ENCODE measurements around the gene ZNF526. TPM values are rescaled to one million over a fixed set of nuclear protein-coding genes. Genes with fewer than 3 reads are reported as not detected.

ZNF526 gene
- total and polyA plus RNA-seq, 10 donors, result 1.9 to 15.0 (median 8.4) TPM

DNA sequence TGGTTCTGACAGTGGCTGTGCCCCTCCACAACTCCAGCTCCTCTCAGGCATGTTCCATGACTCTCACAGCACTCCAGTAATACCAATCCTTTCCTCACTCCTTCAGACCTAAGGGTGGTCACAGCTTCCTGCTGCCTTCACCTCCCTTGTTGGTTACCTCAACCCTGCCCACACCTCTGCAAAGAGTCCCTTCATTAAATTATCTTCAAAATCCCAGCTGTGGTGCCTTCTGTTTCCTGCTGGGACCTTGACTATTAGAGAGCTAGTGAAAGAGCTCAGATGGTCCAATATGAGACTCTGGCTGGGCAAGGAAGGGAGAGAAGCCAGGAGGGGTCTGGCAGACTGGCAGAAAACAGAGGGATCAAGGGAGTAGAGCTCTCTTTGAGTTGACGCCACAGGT lies 28.8 kb upstream of the ZNF526 start:
- intact Hi-C loops (cut with DNase I; ENCODE audit: low total_unique reads), result no loop called here
- WGBS, 5 donors, result 87 to 96% (median 92%) methylated on average over 1 of the region's 1 CpG
- no peak for DNase-seq

DNA sequence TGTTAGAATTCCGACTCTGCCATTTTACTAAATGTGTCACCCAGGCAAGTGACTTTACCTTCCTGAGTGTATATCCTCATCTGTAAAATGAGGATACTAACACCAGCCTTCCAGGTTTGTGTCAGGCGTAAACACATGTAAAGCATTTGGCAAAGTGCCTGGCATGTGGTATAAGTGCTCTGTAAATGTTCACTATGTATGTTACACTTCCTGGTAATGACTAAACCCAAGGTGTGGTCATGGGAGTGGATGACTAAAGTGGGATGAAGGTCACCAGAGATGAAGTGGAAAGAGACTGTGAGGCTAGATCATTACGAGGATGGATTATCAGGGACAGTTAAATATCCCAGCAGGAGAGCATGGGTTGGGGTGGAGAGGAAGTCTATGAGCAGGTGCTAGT lies 28.3 kb upstream of the ZNF526 start:
- Histone ChIP-seq H3K27ac (no peak overlapping the region), H3K9me3 (peaks cover 0 to 7% (median 6%) of the 10 kb centered on the region in 8 donors), H3K4me3 (no peak overlapping the region), H3K4me1 (peaks cover 2 to 22% (median 14%) of the 10 kb centered on the region in 6 donors), H3K36me3 (peaks cover 0 to 10% (median 0%) of the 10 kb centered on the region in 6 donors), H3K27me3 (replicated peaks in 1 of 7) (no peaks in the 10 kb centered on the region)
- no peak for DNase-seq
- WGBS, 5 donors, result 62 to 80% (median 67%) methylated on average over 3 of the region's 3 CpGs
- no peak for TF ChIP-seq POLR2AphosphoS5 (IDR thresholded peaks at IDR 0.05)
- TF ChIP-seq, protein P1, sequence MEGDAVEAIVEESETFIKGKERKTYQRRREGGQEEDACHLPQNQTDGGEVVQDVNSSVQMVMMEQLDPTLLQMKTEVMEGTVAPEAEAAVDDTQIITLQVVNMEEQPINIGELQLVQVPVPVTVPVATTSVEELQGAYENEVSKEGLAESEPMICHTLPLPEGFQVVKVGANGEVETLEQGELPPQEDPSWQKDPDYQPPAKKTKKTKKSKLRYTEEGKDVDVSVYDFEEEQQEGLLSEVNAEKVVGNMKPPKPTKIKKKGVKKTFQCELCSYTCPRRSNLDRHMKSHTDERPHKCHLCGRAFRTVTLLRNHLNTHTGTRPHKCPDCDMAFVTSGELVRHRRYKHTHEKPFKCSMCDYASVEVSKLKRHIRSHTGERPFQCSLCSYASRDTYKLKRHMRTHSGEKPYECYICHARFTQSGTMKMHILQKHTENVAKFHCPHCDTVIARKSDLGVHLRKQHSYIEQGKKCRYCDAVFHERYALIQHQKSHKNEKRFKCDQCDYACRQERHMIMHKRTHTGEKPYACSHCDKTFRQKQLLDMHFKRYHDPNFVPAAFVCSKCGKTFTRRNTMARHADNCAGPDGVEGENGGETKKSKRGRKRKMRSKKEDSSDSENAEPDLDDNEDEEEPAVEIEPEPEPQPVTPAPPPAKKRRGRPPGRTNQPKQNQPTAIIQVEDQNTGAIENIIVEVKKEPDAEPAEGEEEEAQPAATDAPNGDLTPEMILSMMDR (IDR thresholded peaks at IDR 0.05 in 8 of 11, conservative IDR thresholded peaks at IDR 0.05 in 3 of 11), result no peak
- TF ChIP-seq POLR2A (IDR thresholded peaks at IDR 0.05), result no peak
- intact Hi-C loops (cut with DNase I; ENCODE audit: low total_unique reads), result no loop called here

More for the DNA sequence above, 28.8 kb upstream of the ZNF526 start:
- H3K36me3 ChIP-seq, result peaks cover 0 to 5% (median 0%) of the 10 kb centered on the region in 6 donors
- H3K27ac ChIP-seq, result no peak overlapping the region
- no peak overlapping the region for H3K4me3 ChIP-seq
- peaks cover 0 to 21% (median 9%) of the 10 kb centered on the region in 6 donors for H3K4me1 ChIP-seq
- H3K9me3 ChIP-seq, result peaks cover 0 to 7% (median 6%) of the 10 kb centered on the region in 8 donors
- TF ChIP-seq POLR2A (IDR thresholded peaks at IDR 0.05), result no peak
- TF ChIP-seq, protein P1 (IDR thresholded peaks at IDR 0.05 in 8 of 11, conservative IDR thresholded peaks at IDR 0.05 in 3 of 11), result no peak
- no peak for TF ChIP-seq POLR2AphosphoS5 (IDR thresholded peaks at IDR 0.05)
- H3K27me3 ChIP-seq (replicated peaks in 1 of 7), result no peaks in the 10 kb centered on the region

DNA sequence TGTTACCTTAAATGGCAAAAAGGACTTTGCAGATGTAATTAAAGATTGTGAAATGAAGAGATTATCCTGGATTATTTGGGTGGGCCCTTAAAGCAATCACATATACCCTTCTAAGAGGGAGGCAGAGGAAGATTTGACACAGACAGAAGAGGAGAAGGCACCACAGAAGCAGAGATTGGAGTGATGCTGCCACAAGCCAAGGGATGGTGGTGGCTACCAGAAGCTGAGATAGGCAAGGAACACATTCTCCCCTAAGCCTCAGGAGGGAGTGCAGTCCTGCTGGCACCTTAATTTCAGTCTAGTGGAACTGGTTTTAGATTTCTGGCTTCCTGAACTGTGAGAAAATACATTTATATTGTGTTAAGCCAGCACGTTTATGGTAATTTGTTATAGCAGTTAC lies 26.8 kb upstream of the ZNF526 start:
- H3K36me3 ChIP-seq, result peaks cover 0 to 25% (median 3%) of the 10 kb centered on the region in 6 donors
- intact Hi-C loops (cut with DNase I; ENCODE audit: low total_unique reads), result no loop called here
- peaks cover 14 to 36% (median 29%) of the 10 kb centered on the region in 6 donors for H3K4me1 ChIP-seq
- TF ChIP-seq, protein P1 (IDR thresholded peaks at IDR 0.05 in 8 of 11, conservative IDR thresholded peaks at IDR 0.05 in 3 of 11), result no peak
- TF ChIP-seq POLR2A (IDR thresholded peaks at IDR 0.05), result no peak
- no peak for TF ChIP-seq POLR2AphosphoS5 (IDR thresholded peaks at IDR 0.05)
- H3K9me3 ChIP-seq, result peaks cover 0 to 7% (median 6%) of the 10 kb centered on the region in 8 donors
- no peak overlapping the region for H3K4me3 ChIP-seq
- H3K27ac ChIP-seq, result no peak overlapping the region
- 82 to 96% (median 89%) methylated on average over 1 of the region's 1 CpG for WGBS, 5 donors
- DNase-seq, result no peak
- no peaks in the 10 kb centered on the region for H3K27me3 ChIP-seq (replicated peaks in 1 of 7)

DNA sequence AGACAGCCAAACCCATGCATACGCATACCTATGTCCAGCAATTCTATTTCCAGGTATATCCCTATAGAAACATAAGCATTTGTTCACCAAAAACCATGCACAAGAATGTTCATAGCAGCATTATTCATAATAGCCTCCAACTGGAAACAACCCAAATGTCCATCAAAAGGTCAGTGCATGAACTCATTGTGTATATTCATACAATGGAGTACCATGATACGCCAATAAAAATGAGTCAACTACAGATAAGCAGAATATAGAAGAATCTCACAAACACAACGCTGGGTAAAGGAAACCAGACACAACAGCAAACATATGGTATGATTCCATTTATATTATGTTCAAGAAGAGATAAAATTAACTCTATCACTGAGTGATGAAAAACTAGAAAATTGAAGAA lies 26.4 kb upstream of the ZNF526 start:
- DNase-seq, result no peak

More for the DNA sequence above, 26.4 kb upstream of the ZNF526 start:
- no peak overlapping the region for H3K4me3 ChIP-seq
- WGBS, 5 donors, result 82 to 90% (median 87%) methylated on average over 3 of the region's 3 CpGs
- TF ChIP-seq POLR2A (IDR thresholded peaks at IDR 0.05) (no peak), POLR2AphosphoS5 (IDR thresholded peaks at IDR 0.05) (no peak)
- TF ChIP-seq, protein P1 (IDR thresholded peaks at IDR 0.05 in 8 of 11, conservative IDR thresholded peaks at IDR 0.05 in 3 of 11), result no peak
- H3K27ac ChIP-seq, result no peak overlapping the region
- H3K9me3 ChIP-seq, result peaks cover 0 to 7% (median 6%) of the 10 kb centered on the region in 8 donors
- intact Hi-C loops (cut with DNase I; ENCODE audit: low total_unique reads), result no loop called here
- no peaks in the 10 kb centered on the region for H3K27me3 ChIP-seq (replicated peaks in 1 of 7)
- H3K4me1 ChIP-seq, result peaks cover 18 to 40% (median 33%) of the 10 kb centered on the region in 6 donors
- H3K36me3 ChIP-seq, result peaks cover 0 to 29% (median 7%) of the 10 kb centered on the region in 6 donors
